NCI-H1417 (cell line): ENCODE measurements around the gene ONECUT3.
"Not testable (repeated sequence)": the region's sequence is repeated elsewhere in the genome, so short reads cannot be mapped to it uniquely, and the experiment has no call there.

Source experiments
- DNase-seq, 3 experiments: peaks; one replicate each; lab custom pipeline; 2025; lab: John Stamatoyannopoulos, UW

Gene ONECUT3

DNA sequence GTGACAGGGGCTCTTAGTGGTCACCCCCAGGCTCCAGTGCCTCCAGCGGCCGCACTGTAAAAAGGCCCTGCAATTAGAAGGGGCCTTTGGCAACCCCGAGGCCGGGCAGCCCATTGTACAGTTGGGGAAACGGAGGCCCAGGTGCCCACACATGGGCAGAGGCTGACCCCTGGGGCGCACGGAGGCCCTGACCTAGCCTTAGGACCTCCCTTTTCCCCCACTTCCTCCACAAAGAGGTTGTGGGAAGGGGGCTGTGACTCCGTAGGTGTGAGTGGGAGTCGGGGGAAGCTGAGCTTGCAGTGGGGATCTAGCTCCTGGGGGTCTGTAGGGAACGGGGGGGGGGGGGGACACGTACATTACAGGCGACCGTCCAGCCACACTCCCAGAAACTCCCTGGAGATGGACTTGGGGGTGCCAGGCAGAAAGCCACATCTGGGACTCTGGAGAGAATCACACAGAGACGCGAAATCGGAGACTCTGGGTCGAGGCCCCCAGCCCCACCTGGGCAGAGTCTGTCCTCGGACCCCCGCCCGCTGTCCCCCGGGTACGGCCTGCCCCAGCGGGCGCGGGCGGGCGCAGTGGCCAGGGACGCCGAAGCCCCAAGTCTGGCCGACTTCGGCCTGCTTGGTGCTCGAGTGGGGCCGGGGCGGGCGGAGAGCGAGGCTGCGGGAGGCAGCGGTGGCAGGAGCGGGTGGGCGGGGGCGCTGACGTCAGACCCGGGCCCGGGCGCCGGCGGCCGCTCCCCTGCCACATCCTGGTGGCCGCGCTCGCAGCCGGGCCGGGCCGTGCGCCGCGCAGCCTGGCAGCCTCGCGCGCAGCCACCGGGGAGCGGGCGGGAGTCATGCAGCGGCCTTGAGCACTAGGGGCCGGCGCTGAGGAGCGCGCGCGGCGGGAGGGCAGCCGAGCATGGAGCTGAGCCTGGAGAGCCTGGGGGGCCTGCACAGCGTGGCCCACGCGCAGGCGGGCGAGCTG is at the start of gene ONECUT3:
ONECUT3 (plus strand) TSS at position 750 of the 972 bp plus-strand sequence; CDS start at position 907, 157 bp downstream.
- DNase-seq = peak in 1 of 3 experiments; percentile 14

DNA sequence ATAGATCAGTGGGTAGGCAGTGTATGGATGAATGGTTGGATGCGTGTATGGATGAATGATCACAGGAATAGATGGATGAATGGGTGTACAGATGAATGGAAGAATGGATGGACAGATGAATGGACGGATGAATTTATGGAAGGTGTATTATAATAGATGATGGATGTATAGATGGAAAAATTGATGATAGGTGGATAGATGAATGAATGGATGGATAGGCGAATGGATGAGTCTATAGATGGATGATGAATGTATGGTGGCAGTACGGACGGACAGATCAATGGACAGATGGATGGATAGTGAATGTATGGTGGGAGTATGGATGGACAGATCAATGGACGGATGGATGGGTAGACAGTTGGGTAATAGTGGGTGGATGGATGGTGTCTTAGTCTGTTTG is 49.0 kb upstream of the ONECUT3 start:
- DNase-seq = no peak

DNA sequence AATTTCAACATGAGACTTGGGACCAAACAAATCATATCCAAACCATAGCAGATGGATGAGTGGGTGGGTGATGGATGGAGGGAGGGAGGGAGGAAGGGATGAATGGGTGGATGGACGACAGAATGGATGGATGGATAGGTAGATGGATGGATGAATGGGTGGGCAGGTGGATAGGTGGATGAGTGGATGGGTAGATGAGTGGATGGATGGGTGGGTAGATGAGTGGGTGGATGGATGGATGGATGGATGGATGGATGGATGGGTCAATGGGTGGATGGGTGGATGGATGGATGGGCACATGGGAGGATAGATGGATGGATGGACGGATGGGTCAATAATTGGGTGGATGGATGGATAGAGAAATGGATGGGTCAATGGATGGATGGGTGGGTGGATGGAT is 47.9 kb upstream of the ONECUT3 start:
- no peak for DNase-seq

DNA sequence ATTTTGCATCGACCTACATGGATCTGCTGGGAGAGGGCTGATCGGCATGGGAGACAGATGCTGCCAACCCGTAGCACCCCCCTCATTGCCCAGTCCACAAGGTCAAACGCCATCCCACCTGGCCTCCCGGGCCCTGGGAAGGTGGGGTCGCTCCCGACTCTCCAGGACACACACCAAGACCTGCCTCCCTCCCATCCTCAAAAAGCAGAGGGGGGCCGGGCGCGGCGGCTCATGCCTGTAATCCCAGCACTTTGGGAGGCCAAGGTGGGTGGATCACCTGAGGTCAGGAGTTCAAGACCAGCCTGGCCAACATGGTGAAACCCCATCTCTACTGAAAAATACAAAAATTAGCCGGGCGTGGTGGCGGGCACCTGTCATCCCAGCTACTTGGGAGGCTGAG is 46.7 kb upstream of the ONECUT3 start:
- not testable (repeated sequence) for DNase-seq

DNA sequence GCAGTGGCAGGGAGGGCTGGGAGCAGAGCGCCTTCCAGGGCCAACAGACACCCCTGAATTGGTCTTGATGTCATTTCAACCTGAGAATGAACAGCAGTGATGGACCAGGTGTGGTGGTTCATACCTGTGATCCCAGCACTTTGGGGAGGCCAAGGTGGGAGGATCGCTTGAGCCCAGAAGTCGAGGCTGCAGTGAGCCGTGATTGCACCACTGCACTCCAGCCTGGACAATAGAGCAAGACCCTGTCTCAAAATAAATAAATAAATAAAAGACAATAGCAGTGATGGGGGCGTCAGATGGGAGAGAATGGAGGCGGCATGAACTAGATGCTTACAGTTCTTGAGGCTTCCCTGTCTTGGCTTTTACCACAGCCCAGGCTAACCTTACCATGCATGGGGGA is 46.1 kb upstream of the ONECUT3 start:
- DNase-seq = no peak

DNA sequence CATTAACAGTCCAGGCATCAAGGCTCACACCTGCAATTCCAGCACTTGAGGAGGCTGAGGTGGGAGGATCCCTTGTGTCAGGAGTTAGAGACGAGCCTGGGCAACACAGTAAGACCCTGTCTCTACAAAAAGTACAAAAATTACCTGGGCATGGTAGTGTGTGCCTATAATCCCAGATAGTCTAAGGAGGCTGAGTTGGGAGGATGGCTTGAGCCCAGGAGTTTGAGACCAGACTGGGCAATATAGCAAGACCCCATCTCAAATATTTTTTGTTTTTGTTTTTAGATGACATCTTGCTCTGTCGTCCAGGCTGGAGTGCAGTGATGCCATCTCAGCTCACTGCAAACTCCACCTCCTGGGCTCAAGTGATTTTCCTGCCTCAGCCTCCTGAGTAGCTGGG is 40.1 kb upstream of the ONECUT3 start:
- no peak for DNase-seq

DNA sequence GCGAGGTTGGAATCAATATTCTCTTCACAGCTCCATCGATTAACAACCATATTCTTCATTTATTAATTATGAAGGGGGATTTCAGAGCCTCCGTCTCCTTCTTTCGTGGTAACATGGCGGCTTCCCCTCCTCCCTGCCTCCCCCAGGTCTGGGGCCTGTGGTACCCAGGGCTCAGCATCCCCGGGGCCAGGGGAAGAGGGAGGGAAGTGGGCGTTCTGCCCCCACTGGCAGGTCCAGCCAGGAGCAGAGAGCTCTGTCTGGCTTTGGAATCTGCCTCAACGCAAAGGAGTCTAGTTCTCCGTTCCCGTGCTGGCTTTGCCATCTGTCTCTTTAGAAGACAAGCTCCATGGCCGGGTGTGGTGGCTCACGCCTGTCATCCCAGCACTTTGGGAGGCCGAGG is 37.8 kb upstream of the ONECUT3 start:
- no peak for DNase-seq

DNA sequence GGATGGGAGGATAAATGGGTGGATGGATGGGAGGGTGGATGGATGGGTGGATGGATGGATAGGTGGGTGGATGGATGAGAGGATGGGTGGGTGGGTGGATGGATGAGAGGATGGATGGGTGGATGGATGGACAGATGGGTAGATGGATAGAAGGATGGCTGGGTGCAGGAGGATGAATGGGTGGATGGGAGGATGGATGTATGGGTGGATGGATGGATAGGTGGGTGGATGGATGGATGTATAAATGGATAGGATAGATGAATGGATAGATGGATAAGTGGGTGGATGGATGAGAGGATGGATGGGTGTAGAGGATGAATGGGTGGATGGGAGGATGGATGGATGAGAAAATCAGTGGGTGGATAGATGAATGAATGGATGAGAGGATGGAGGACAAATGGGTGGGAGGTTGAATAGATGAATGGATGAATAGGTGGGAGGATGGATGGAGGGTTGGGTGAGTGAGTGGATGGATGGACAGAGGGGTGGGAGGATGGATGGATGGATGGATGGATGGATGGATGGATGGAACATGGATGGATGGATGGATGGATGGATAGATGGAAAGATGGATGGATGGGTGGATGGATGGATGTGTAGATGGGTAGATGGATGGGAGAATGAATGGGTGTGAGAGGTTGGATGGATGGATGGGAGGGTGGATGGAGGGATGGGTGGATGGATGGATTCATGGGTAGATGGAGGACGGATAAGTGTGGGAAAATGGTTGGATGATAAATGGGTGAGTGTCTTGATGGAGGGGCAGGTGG is 35.9 kb upstream of the ONECUT3 start:
- DNase-seq = no peak

DNA sequence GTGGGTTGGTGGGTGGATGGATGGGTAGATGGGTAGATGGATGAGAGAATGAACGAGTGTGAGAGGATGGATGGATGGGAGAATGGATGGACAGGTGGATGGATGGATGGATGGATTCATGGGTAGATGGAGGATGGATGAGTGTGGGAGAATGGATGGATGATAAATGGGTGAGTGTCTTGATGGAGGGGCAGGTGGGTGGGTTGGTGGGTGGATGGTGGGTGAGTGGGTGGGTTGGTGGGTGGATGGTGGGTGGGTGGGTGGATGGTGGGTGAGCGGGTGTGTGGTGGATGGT is 35.4 kb upstream of the ONECUT3 start:
- no peak for DNase-seq

DNA sequence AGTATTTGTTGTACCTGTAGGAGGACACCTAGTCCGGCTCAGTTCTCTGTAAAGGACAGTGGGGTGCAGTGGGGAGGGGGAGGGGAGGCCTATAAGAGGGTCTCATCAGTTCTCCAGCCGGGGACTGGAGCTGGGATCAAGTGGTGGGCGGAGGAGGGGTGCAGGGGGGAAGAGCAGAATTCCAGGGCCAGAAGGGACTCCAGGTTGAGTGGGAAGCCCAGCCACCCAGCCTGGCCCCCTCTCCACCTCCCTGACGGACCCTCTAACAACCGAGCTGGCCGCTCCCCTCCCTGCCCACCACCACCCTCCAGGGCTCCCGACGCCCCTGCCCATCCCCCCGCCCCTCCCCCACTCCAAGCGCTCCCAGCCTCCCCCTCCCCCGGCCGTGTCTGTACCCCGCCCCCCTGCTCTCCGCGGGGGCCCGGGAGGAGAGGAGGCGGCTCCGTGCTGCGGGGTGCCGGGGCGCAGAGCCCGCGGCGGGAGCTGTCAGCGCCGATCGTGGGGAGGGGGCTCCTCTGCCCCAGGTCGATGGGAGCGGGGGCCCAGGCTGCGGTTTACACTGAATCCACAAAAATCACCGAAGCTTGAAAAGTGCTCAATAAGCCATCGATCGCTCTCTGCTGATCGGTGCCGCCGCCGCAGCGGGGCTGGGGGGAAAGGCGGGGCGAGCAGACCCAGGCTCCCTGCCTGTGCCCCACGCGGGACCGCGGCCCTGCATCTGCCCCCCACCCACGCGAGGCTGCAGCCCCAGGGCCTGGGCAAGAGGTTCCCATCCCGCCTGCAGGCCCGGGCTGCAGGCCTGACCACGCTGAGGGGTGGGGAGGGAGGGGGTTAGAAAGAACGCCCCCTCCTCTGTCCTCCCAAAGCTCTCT is 34.6 kb upstream of the ONECUT3 start:
- no peak for DNase-seq

DNA sequence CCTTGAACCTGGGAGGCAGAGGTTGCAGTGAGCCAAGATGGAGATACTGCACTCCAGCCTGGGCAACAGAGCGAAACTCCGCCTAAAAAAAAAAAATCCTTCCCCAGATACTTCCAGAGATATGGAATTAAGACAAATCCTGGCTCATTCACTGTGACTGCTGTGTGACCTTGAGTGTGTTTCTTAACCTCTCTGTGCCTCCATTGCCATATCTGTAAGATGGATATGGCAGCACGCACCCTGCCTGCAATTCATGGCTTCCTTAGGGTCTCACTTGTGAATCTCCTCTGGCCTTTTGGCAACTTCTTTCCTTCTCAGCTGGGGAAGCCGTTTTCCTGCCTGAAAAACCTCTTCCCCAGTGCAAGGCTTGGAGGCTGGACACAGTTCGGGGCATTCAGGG is 33.8 kb upstream of the ONECUT3 start:
- no peak for DNase-seq

DNA sequence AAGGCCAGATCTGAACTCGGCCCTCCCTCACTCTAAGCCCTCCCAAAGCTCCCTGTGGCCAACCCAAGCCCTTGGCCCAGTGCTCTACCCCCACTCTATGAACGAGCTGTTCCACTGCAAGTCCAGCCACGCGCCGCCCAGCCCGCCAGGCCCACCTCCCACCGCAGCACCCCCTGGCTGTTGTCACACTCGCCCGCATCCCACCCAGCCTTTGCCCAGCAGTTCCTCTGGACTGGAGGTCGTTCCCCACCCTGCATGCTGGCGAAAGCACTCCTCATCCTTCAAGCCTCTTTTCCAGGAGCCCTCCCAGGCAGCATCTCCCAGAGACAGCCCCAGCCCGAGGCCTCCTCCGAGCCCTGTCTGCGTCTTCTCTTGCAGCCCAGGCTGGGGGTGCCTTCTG is 33.1 kb upstream of the ONECUT3 start:
- DNase-seq = no peak

DNA sequence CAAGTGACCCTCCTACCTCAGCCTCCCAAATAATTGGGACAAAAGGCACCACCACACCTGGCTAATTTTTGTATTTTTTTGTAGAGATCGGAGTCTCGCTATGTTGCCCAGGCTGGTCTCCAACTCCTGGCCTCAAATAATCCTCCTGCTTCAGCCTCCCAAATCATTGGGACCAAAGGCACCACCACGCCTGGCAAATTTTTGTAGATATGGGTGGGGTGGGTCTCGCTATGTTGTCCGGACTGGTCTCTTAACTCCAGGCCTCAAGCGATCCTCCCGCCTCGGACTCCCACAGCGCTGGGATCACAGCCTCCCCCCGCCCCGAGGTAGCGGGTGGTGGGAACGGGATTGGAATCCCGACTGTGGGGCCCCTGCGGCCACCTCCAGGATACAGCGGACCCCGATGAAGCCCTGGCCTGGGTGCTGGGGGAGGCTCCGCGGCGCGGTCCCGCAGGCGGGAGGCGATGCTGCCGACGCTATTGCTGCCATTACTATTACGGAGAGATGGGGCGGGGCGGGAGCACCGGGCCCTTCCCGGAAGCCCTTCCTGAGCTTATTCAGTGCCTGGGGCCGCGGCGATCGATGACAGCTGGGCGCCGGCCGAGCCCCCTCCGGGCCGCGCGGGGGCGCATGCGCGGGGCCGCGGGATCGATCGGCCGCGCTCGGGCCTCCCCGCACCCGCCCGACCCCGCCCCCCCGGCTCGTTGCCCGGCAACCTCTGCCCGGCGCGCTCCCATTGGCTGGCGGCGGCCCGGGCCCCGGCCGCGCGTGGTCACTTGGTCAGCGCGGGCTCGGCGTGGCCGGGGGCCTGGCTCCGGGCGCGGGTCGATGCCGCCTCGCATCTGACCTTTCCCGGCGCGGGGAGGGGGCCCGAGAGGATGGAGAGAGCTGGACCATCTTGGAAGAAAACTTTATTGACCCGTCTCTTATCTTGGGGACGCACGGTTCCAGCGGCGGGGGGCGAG is 27.9 kb upstream of the ONECUT3 start:
- DNase-seq = peak; percentile 56 to 81 (median 72)

DNA sequence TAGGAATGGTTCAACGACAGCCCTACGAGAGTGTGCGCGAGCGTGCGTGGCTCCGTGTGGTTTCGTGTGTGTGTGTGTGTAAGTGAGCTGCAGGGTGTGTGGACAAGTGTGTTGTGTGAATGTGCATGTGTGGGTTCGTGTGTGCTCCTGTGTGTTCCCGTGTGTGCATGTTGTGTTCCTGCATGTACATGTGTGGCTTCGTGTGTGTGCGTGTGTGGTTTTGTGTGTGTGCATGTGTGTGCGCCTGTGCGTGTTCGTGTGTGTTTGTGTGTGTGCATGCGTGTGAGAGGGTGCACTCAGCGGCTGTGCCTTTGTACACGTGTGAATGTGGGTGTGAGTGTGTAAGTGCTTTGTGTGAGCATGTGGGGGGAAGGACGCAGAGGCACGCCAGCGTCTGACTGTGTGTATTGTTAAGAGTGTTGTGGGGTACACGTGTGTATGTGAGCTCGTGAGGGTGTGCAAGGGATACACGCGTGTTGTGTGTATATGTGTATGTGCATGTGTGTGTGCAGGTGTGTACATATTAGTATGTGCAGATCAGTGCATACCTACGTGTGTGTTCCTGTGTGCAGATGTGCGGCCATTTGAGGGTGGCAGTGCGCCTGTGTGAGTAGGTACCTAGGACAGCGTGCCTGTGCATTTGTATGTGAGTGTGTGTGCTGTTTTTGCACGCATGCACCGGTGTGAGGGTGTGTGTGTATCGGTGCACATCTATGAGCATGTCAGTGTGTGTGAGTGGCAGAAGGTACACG is 24.3 kb upstream of the ONECUT3 start:
- DNase-seq = no peak

DNA sequence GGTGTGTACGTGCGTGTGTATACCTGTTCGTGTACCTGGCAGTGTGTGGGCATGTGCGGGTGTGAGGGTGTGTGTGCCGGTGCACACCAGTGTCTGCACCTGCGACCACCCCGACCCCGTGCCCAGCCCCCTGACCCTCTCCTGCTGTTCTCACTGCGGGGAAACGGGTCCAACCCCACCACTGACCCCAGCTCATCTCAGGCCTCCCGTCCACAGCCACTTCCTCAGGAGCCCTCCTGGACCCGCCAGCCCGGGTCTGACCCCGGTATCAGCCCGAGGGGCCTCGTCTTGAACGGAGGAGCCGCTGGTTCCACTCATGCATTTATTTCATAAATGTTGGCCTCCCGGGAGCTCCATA is 23.8 kb upstream of the ONECUT3 start:
- no peak for DNase-seq

DNA sequence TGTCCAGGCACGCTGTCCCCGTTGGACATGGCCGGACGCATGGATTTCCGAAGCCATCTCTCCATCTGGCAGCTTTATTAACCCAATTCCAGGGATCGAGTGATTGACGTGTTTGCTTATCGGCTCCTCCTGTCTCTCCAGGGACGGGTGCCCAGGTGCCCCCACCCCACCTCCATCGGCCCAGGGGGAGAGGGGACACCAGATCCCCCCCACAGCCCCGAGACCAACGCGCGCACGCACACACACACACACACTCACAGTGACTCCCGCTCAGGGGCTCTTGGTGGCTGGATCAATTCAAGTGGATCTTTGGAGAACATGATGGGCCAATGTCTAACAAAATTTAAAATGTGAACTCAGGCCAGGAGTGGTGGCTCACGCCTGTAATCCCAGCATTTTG is 23.1 kb upstream of the ONECUT3 start:
- DNase-seq = no peak

DNA sequence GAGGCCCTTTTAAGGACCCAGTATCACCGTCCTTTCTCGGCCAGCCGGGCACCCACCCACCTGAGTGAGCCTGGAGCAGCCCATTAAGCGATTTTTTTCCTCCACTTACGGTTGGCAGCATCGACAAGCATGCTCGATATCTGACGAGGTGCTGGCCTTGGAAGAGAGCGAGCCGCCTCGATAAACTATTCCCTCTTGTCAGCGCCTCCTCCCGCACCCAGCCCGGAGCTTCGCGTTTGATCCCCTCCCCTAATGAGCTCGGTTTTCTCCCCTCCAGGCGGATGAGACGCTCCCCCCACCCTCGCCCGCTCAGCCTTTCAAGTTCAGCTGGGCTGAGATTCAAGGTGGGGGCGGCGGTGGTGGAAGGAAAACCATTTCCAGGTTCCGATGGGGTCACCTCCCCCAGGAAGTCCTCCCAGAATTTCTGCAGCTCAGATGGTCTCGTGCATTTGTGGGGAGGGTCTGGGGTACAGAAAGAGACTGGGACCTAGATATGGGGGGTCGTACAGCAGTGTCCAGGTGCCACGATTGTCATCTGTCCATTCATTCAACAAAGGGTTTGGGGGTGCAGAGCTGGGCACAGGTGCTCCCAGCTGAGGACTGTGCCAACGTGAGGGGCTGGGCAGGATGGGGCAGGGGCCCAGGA is 18.9 kb upstream of the ONECUT3 start:
- DNase-seq = no peak

DNA sequence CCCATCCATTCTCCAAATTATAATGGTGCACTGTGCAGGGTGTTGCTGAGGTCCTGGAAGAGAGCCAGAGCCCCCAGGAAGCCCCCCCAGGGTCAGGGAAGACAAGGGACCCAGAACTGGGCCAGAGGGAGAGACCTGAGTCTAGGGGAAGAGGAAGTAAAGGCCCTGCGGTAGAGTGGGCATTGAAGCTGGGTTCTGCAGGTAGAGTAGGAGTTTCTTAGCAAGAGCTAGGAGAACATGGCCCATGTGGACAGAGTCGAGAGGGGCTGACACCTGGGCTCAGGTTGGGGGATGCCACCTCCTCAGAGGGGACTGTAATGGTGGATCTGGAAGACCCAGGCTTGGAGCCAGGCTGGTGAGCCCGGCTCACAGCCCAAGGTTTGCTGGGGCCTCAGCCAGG is 17.0 kb upstream of the ONECUT3 start:
- no peak for DNase-seq

DNA sequence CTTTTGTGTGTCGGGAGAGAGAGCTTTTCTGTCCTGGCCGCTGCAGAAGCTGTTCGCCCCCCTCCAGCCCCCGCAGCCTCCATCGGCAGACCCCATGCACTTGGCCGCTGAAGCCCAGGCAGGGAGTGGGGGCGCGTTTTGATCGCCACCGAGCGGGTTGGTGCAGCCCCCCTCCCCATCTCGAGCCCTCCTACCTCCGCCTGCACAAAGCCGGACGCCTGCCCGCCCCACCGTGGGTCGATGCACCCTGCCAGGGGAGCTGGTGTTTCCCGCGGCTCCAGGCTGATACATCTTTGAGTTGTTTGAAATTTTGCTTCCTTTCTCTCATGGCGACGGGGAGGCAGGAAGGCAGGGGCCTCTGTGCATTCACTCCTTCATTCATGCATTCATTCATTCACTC is 16.4 kb upstream of the ONECUT3 start:
- DNase-seq = no peak
